ENCODE data around the gene OR2F2.

OR2F2 gene

GRCh38 chr7:143914938-143915652, 19.9 kb upstream of the OR2F2 start:
- no peak for DNase-seq

GRCh38 chr7:143924851-143925250, 10.2 kb upstream of the OR2F2 start:
- DNase-seq = no peak

- no peak for DNase-seq
These were observed 5.7 kb upstream of the OR2F2 start for GRCh38 chr7:143929224-143929920.

GRCh38 chr7:143931739-143932138, 3.3 kb upstream of the OR2F2 start:
- no peak for DNase-seq

GRCh38 chr7:143936087-143937009, 1.3 kb downstream of the OR2F2 start:
- no peak for DNase-seq

- no peak for DNase-seq
These were observed 3.6 kb downstream of the OR2F2 start for GRCh38 chr7:143938379-143939243.

- no peak for DNase-seq
These were observed 10.4 kb downstream of the OR2F2 start for GRCh38 chr7:143945423-143945822.

GRCh38 chr7:143947111-143947510, 12.1 kb downstream of the OR2F2 start:
- DNase-seq = no peak

- no peak for DNase-seq
These were observed 13.7 kb downstream of the OR2F2 start for GRCh38 chr7:143948733-143949132.

- no peak for DNase-seq
These were observed 18.4 kb downstream of the OR2F2 start for GRCh38 chr7:143953421-143953820.

GRCh38 chr7:143954135-143954534, 19.1 kb downstream of the OR2F2 start:
- no peak for DNase-seq

GRCh38 chr7:143954544-143954943, 19.5 kb downstream of the OR2F2 start, which contains the start of gene OR2F1:
OR2F1 (plus strand) TSS chr7:143954844; CDS start chr7:143959971, 5,127 bp downstream.
- DNase-seq = no peak

- DNase-seq = no peak
These were observed 23.7 kb downstream of the OR2F2 start for GRCh38 chr7:143958781-143959180.

GRCh38 chr7:143960813-143961610, 26.0 kb downstream of the OR2F2 start:
- no peak for DNase-seq

- no peak for DNase-seq
These were observed 30.2 kb downstream of the OR2F2 start for GRCh38 chr7:143965280-143965679.

GRCh38 chr7:143967398-143967797, 32.4 kb downstream of the OR2F2 start:
- DNase-seq = no peak

- DNase-seq = no peak
These were observed 38.9 kb downstream of the OR2F2 start for GRCh38 chr7:143973870-143974416.

GRCh38 chr7:143974459-143974858, 39.4 kb downstream of the OR2F2 start:
- no peak for DNase-seq

GRCh38 chr7:143975617-143976016, 40.6 kb downstream of the OR2F2 start:
- no peak for DNase-seq

GRCh38 chr7:143978585-143978984, 43.6 kb downstream of the OR2F2 start:
- DNase-seq = no peak

- DNase-seq = no peak
These were observed 44.3 kb downstream of the OR2F2 start for GRCh38 chr7:143979359-143979758.
